Endothelial cell of umbilical vein (primary cell): ENCODE results near the gene APBA2. TPM values are rescaled to one million over a fixed set of nuclear protein-coding genes. Genes with fewer than 3 reads are reported as not detected.

Experiments
- BruUV-seq: library from RNA; stranded (reverse); fragments of 400-500 nt; replicated peaks from 2 replicates; lab custom pipeline; 2021; lab: Mats Ljungman, UMichigan
- CTCF ChIA-PET: fragments of 300-600, 350-600 bp; sonication (Branson Sonifier 250); formaldehyde crosslinking; loops from one replicate; lab custom pipeline; 2021; ENCODE audit warnings: antibody characterized with exemption, inconsistent platforms; lab: Charles Lee
- POLR2A ChIA-PET: fragments of 300-600, 350-600 bp; sonication (Branson Sonifier 250); formaldehyde crosslinking; loops from one replicate; lab custom pipeline; 2021; ENCODE audit warnings: antibody characterized with exemption, inconsistent platforms; lab: Charles Lee
- DNase-seq: peaks from one replicate; pipeline ENCODE4 v3.0.0-alpha.2; 2011; ENCODE audit warnings: low read depth, low spot score
- FAIRE-seq: peaks from 2 replicates; lab custom pipeline; 2011; peaks lifted over from hg19 to GRCh38; lab: Jason Lieb, UNC
- H2AFZ ChIP-seq: 2 replicates; pipeline ENCODE4 v1.6.0; 2012; ENCODE audit warnings: low read depth, low read length, control low read depth, inconsistent platforms
- H3K27ac ChIP-seq: 2 replicates; pipeline ENCODE4 v1.5.1; 2011; ENCODE audit warnings: low read depth, mild to moderate bottlenecking, control low read depth, low read length, moderate library complexity; ENCODE audit not compliant: insufficient read depth
- H3K27me3 ChIP-seq, 2 experiments: 2 replicates each; pipeline versions ENCODE4 v1.6.0 to v1.6.1; 2011; ENCODE audit warnings: low read length in 2 of 2, mixed read lengths in 1 of 2; ENCODE audit not compliant: control insufficient read depth in 2 of 2, insufficient read depth in 2 of 2
- H3K36me3 ChIP-seq, 2 experiments: 2 replicates in 1 of 2; 3 replicates in 1 of 2; pipeline ENCODE4 v1.5.1; 2011; ENCODE audit warnings: low read length in 2 of 2, mild to moderate bottlenecking in 1 of 2, moderate library complexity in 1 of 2; ENCODE audit not compliant: control insufficient read depth in 2 of 2, insufficient read depth in 2 of 2; ENCODE audit errors: extremely low read depth in 1 of 2
- H3K4me1 ChIP-seq: 3 replicates; pipeline ENCODE4 v1.5.1; 2011; ENCODE audit warnings: mild to moderate bottlenecking, low read length; ENCODE audit not compliant: control insufficient read depth, insufficient read depth; ENCODE audit errors: extremely low read depth
- H3K4me2 ChIP-seq: 2 replicates; pipeline ENCODE4 v1.6.1; 2011; ENCODE audit warnings: low read length, control low read depth, mixed read lengths; ENCODE audit not compliant: insufficient read depth
- H3K4me3 ChIP-seq, 3 experiments: fragments of 200-600 bp in 1 of 3; sonication (generic), shearing (Covaris generic) in 1 of 3; replicated peaks in 1 of 3; 2 replicates each; pipeline ENCODE4 v1.5.1; 2011 to 2016; ENCODE audit warnings: control low read depth in 3 of 3, low read length in 3 of 3, mild to moderate bottlenecking in 2 of 3, inconsistent platforms in 1 of 3, low read depth in 1 of 3, moderate library complexity in 1 of 3; ENCODE audit not compliant: insufficient read depth in 1 of 3
- H3K79me2 ChIP-seq: 2 replicates; pipeline ENCODE4 v1.6.0; 2012; ENCODE audit warnings: low read length, inconsistent platforms; ENCODE audit not compliant: control insufficient read depth, insufficient read depth
- H3K9ac ChIP-seq: replicated peaks from 2 replicates; pipeline ENCODE3; 2011; ENCODE audit warnings: low read length, control low read depth; ENCODE audit not compliant: insufficient read depth; ENCODE audit errors: extremely low read depth
- H3K9me1 ChIP-seq: replicated peaks from 3 replicates; pipeline ENCODE4 v1.6.0; 2011; ENCODE audit warnings: mild to moderate bottlenecking, low read length; ENCODE audit not compliant: control insufficient read depth, insufficient read depth; ENCODE audit errors: extremely low read depth
- H3K9me3 ChIP-seq: replicated peaks from 2 replicates; pipeline ENCODE4 v1.5.1; 2012; ENCODE audit warnings: low read length, inconsistent platforms; ENCODE audit not compliant: control insufficient read depth, insufficient read depth
- H4K20me1 ChIP-seq: replicated peaks from 2 replicates; pipeline ENCODE3; 2011; ENCODE audit warnings: mild to moderate bottlenecking, low read length; ENCODE audit not compliant: control insufficient read depth, insufficient read depth; ENCODE audit errors: extremely low read depth
- EZH2 ChIP-seq: IDR thresholded peaks from 2 replicates; pipeline ENCODE4 v1.6.1; 2012; ENCODE audit warnings: borderline replicate concordance, low read depth, mild to moderate bottlenecking, moderate library complexity, low read length, inconsistent platforms; ENCODE audit not compliant: severe bottlenecking
- FOS ChIP-seq: IDR thresholded peaks from 2 replicates; pipeline ENCODE4 v1.6.1; 2011; ENCODE audit warnings: mild to moderate bottlenecking, low read length, moderate library complexity, borderline replicate concordance; ENCODE audit not compliant: insufficient read depth
- GATA2 ChIP-seq: IDR thresholded peaks from 2 replicates; pipeline ENCODE4 v1.7.0; 2011; ENCODE audit warnings: low read depth, mild to moderate bottlenecking, moderate library complexity, mixed read lengths, low read length; ENCODE audit not compliant: insufficient read length, insufficient read depth
- JUN ChIP-seq: IDR thresholded peaks from 2 replicates; pipeline ENCODE4 v1.6.1; 2011; ENCODE audit warnings: borderline replicate concordance, low read depth; ENCODE audit not compliant: insufficient read length, insufficient read depth
- MYC ChIP-seq: IDR thresholded peaks from one replicate; pipeline ENCODE4 v1.6.1; 2011; ENCODE audit warnings: mild to moderate bottlenecking, low read depth, low read length
- POLR2A ChIP-seq: IDR thresholded peaks from 2 replicates; pipeline ENCODE4 v1.6.1; 2012; ENCODE audit warnings: low read depth, mild to moderate bottlenecking, control low read depth, low read length
- POLR2AphosphoS5 ChIP-seq: IDR thresholded peaks from 2 replicates; pipeline ENCODE4 v1.6.1; 2012; ENCODE audit warnings: low read depth, mild to moderate bottlenecking, control low read depth, low read length, moderate library complexity; ENCODE audit not compliant: insufficient read depth
- dilution Hi-C: fragments of 300-500 bp; cut with MboI; formaldehyde crosslinking; loops from one replicate; pipeline ENCODE4 v1.15.0; 2019; ENCODE audit warnings: low sequenced_read_pairs; ENCODE audit not compliant: extremely low pct_ligation_motif_present
- intact Hi-C: fragments of 100-400 bp; cut with micrococcal nuclease; formaldehyde crosslinking; loops from one replicate; pipeline ENCODE4 v1.10.0; 2022
- polyA plus RNA-seq, 4 experiments: library from polyadenylated mRNA; depleted of rRNA in 3 of 4; stranded (reverse) in 3 of 4; unstranded in 1 of 4; fragments of >200 nt; gene quantifications; 2 replicates each; pipeline versions ENCODE4 v1.2.1 to v1.2.3, GENCODE V29; 2011 to 2012; ENCODE audit warnings: missing spikeins in 1 of 4
- total RNA-seq: library from RNA; stranded (reverse); gene quantifications from 2 replicates; pipeline ENCODE4 v1.2.3, GENCODE V29; 2021
- TF ChIP-seq, protein P1 (sequence below), 2 donors: IDR thresholded peaks; 1 replicate in 1 of 2; 2 replicates in 1 of 2; pipeline ENCODE4 v1.5.1; 2011; ENCODE audit warnings: low read length in 2 of 2, mild to moderate bottlenecking in 2 of 2, moderate library complexity in 2 of 2, control low read depth in 1 of 2, inconsistent platforms in 1 of 2, low read depth in 1 of 2; ENCODE audit not compliant: insufficient read depth in 1 of 2; ENCODE audit errors: extremely low read depth in 1 of 2
- TF ChIP-seq, protein P2 (sequence below): IDR thresholded peaks from 2 replicates; pipeline ENCODE4 v1.6.1; 2011; ENCODE audit not compliant: insufficient read depth, insufficient read length

Gene APBA2
- total and polyA plus RNA-seq, 2 donors (not counting 3 experiments of a cell fraction or from before 2014, with no cell fraction given), result 5.7 to 11.1 TPM

DNA sequence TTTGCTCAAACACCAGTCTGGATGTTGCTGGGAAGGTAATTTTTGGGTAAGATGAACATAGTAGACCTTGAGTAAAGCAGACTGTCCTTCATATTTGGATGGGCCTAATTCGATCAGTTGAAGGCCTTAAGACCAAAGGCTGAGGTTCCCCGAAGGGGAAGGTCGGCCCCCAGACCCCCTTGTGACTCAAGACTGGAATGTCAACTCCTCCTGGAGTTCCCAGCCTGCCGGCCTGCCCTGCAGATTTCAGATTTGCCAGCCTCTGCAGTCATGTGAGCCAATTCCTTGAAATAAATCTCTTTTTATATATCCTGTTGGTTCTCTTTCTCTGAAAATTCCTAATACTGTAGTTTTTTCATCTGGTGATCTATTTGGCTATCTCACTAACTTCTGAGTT, 146.5 kb downstream of the APBA2 start:
- CTCF ChIA-PET, result no interaction called here
- dilution Hi-C loops (no loop called here), intact Hi-C loops (no loop called here)
- Histone ChIP-seq H3K4me2 (no peak overlapping the region), H3K36me3 (no peaks in the 10 kb centered on the region), H3K4me1 (no peaks in the 10 kb centered on the region), H4K20me1 (no peaks in the 10 kb centered on the region), H3K27me3 (no peaks in the 10 kb centered on the region), H3K79me2 (no peaks in the 10 kb centered on the region), H3K27ac (no peak overlapping the region), H3K9me3 (no peaks in the 10 kb centered on the region), H2AFZ (no peak overlapping the region), H3K9ac (no peak overlapping the region), H3K4me3 (no peak overlapping the region), H3K9me1 (no peaks in the 10 kb centered on the region)
- TF ChIP-seq, protein P1, sequence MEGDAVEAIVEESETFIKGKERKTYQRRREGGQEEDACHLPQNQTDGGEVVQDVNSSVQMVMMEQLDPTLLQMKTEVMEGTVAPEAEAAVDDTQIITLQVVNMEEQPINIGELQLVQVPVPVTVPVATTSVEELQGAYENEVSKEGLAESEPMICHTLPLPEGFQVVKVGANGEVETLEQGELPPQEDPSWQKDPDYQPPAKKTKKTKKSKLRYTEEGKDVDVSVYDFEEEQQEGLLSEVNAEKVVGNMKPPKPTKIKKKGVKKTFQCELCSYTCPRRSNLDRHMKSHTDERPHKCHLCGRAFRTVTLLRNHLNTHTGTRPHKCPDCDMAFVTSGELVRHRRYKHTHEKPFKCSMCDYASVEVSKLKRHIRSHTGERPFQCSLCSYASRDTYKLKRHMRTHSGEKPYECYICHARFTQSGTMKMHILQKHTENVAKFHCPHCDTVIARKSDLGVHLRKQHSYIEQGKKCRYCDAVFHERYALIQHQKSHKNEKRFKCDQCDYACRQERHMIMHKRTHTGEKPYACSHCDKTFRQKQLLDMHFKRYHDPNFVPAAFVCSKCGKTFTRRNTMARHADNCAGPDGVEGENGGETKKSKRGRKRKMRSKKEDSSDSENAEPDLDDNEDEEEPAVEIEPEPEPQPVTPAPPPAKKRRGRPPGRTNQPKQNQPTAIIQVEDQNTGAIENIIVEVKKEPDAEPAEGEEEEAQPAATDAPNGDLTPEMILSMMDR (IDR thresholded peaks at IDR 0.05; ENCODE audit: extremely low read depth in 1 of 2, insufficient read depth in 1 of 2, low read depth in 1 of 2, low read length in 2 of 2), result no peak
- TF ChIP-seq MYC (no peak), POLR2A (no peak), FOS (no peak)
- DNase-seq, result no peak
- POLR2A ChIA-PET, result no interaction called here
- FAIRE-seq, result no peak
- no TSS peak for BruUV-seq

DNA sequence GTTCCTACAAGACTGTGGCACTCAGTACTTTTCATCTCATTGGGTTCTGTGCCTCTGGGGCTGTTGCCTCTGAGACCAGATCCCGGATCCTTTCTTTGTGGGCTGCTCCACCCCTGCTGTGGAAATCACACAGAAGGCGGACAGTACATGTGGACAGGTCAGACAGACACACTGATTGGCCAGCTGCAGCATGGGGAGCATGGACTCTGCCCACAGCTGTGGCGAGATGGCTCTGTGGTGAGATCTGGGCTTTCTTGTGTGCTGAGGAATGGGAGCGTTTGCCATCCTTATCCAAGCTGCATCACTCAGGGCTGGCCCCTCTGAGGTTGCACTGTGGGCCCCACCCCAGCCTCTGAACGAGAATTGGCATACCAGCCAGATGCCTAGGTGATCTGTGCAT, 147.0 kb downstream of the APBA2 start:
- Histone ChIP-seq H3K4me2 (no peak overlapping the region), H3K9ac (no peak overlapping the region), H3K79me2 (no peaks in the 10 kb centered on the region), H3K27ac (no peak overlapping the region), H3K4me3 (no peak overlapping the region), H3K9me3 (no peaks in the 10 kb centered on the region), H4K20me1 (no peaks in the 10 kb centered on the region), H2AFZ (no peak overlapping the region), H3K9me1 (no peaks in the 10 kb centered on the region), H3K4me1 (no peaks in the 10 kb centered on the region), H3K36me3 (no peaks in the 10 kb centered on the region), H3K27me3 (no peaks in the 10 kb centered on the region)
- DNase-seq (no peak), FAIRE-seq (no peak)
- intact Hi-C loops (no loop called here), dilution Hi-C loops (no loop called here)
- POLR2A ChIA-PET, result no interaction called here
- TF ChIP-seq POLR2A (no peak), MYC (no peak), EZH2 (no peak), POLR2AphosphoS5 (no peak), JUN (no peak), FOS (no peak), GATA2 (no peak)
- TF ChIP-seq, protein P1 (IDR thresholded peaks at IDR 0.05; ENCODE audit: extremely low read depth in 1 of 2, insufficient read depth in 1 of 2, low read depth in 1 of 2, low read length in 2 of 2), result no peak
- TF ChIP-seq, protein P2, sequence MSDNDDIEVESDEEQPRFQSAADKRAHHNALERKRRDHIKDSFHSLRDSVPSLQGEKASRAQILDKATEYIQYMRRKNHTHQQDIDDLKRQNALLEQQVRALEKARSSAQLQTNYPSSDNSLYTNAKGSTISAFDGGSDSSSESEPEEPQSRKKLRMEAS, result no peak
- no TSS peak for BruUV-seq
- CTCF ChIA-PET, result no interaction called here
